Effector CD4-positive, alpha-beta T cell (primary cell): ENCODE results near the gene BMP8B.

Source experiments
- DNase-seq: peaks from one replicate; pipeline ENCODE4 v3.0.0-alpha.2; 2020

Gene BMP8B

DNA sequence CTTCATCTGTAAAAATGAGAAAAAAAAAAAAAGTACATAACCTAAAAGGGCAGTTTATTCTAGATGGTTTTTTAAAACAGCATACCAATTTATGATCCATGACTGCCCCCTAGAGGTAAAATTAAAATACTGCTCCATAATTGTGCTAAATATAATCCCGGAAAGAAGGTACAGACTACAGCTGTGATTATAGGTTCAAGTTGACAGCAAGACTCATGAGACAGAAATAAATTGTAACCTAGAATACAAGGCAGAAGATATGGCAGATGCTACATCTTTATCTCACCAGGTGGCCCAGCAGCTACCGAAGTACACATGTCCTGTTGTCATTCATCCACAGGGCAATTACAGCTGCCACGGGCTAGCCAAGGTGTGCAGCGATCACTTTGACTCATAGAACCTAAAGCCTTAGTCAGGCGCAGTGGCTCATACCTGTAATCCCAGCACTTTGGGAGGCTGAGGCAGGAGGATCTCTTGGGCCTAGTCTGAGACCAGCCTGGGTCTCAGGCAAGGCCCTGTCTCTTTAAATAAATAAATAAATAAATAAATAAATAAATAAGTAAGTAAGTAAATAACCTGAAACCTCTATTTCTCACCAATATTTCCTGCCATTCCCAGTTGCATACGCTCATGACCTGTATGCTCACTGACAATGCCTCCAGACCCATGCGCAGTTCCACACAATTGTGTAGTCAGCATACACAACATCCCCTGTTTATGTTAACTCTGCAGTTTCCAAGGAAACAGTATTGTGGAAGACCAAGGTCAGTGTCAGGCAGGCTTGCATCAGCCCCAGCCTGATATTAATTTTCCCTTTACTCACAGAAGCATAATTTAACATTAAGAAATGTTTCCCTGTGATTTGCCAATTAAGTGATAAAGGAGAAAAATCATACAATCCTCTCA is 68.3 kb downstream of the BMP8B start:
- no peak for DNase-seq

DNA sequence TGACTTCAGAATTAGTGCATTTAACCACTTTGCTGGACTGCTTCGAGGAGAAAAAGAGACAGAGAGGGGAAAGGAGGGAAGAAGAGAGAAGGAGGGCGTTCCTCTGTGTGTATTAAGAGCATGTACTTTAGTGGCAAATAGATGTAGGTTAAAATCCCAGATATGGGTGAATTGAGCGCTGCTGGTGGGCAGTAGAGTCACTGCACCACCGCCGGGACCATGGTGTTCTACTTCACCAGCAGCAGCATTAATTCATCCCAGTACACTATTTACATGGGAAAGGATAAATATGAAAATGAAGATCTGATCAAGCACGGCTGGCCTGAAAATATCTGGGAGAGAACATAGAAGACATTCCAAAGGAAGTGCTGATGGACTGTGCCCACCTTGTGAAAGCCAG is 70.9 kb downstream of the BMP8B start:
- DNase-seq, result no peak

DNA sequence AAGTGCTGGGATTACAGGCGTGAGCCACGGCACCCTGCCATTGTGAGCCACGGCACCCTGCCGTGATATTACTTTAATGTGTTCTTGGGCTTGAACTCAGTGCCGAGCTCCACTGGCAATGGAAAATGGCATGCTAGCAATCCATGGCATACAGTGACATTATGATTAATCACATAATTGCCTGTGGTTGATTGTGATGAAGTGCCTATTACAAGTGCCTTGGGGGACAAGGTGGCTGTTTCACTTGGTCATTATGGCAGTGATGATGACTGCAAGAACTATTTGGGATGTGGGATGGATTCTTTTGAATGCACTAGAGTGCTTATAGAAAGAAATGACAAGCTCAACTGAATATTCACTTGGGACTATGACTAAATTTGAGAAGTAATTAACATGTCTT is 75.1 kb downstream of the BMP8B start:
- no peak for DNase-seq

DNA sequence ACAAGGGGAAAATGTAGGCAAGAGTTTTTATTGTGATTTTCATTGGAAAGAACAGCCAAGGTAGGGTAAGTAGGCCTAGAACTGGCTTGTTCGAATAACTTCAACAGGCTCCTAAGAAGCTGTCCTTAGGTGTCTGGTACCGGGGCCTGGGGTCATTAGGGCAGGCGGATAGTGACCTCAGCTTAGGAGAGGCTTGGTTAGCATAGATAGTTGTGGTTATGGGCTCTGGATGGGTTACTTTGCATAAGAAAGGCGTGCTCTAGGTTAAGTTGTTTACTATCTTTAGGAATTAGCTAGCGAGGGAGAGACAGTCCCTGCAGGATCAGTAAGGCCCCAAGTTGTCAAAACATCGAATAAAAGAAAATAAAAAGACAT is 76.7 kb downstream of the BMP8B start:
- DNase-seq, result no peak

DNA sequence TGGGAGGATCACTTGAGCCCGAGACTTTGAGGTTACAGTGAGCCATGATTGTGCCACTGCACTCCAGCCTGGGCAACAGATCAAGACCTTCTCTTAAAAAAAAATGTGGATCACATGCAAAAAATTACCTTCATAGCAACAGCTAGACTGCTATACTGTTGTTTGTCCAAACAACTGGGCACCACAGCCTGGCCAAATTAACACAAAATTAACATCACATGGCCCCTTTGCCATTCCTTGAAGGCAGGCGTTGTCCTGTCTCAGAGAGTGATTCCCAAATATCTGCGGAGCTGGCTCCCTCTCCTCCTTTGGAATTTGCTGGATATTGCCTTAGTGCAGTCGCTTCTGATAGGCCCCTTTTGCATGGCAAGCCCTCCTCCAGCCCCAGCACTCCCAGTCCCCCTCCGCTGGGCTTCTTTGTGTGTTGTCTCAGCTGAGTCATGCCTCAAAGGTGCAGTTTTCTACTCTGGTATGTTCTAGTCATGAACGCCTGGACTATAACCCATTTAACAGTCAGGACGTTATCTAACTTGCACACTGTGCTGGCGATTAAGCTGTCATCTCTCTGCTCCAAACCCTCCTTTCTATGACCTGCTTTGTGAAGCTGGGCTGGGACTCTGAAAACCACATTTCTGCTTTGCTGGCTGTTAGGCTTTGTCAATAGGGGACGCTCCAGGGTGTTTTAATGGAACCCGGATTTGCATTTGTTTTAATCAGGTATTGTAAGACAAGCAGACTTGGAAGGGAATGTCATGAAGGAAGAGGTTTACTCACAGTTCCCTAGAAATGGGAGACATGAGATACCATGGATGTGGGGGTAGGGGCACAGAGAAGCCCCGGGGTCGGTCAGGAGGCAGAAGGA is 77.3 kb downstream of the BMP8B start:
- DNase-seq, result no peak

DNA sequence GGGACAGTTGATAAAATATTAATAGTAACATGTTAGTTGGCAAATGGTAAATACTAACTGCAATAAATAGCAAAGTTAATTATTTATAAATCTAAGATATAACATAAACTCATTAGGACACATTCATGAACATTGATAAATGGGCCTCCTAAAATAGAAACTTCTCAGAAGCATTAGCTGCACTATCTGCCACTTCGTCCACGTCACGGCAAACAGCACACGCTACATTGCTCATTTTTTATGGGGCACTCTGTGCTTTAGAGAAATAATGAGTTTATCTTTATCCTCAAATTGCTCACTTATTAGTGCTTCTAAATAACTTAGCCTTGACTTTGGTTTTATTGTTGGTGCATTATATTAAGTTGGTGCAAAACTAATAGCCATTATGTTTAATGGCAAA is 81.2 kb downstream of the BMP8B start:
- no peak for DNase-seq
